SK-N-SH treated with all-trans-retinoic acid at 6 μM for 48 hours (cell line): ENCODE data around the gene NALCN.

Source experiments
- ARNTL ChIP-seq: fragments of 450-650 bp; formaldehyde crosslinking; IDR thresholded peaks from 2 replicates; pipeline ENCODE4 v1.5.0; 2020; ENCODE audit warnings: low read depth, mild to moderate bottlenecking, moderate library complexity, borderline replicate concordance
- BACH2 ChIP-seq: fragments of 250-450 bp; sonication (Bioruptor Pico); IDR thresholded peaks from 2 replicates; pipeline ENCODE4 v1.9.0; 2021; ENCODE audit warnings: mild to moderate bottlenecking, borderline replicate concordance
- PPARA ChIP-seq: fragments of 250-450 bp; sonication (Bioruptor Pico); IDR thresholded peaks from 2 replicates; pipeline ENCODE4 v1.5.0; 2020; ENCODE audit warnings: mild to moderate bottlenecking, borderline replicate concordance
- RARB ChIP-seq: fragments of 250-450 bp; sonication (Bioruptor Pico); IDR thresholded peaks from 2 replicates; pipeline ENCODE4 v1.8.0; 2021; ENCODE audit warnings: mild to moderate bottlenecking, moderate library complexity
- SNAI2 ChIP-seq: fragments of 250-450 bp; sonication (Bioruptor Pico); IDR thresholded peaks from 2 replicates; pipeline ENCODE4 v1.5.0; 2020; ENCODE audit warnings: mild to moderate bottlenecking, moderate library complexity
- TCF4 ChIP-seq: fragments of 250-450 bp; sonication (Bioruptor Pico); IDR thresholded peaks from 2 replicates; pipeline ENCODE4 v1.8.0; 2021; ENCODE audit warnings: mild to moderate bottlenecking, moderate library complexity, borderline replicate concordance
- TOX ChIP-seq: fragments of 250-450 bp; sonication (Bioruptor Pico); IDR thresholded peaks from 2 replicates; pipeline ENCODE4 v1.8.0; 2021; ENCODE audit warnings: mild to moderate bottlenecking, moderate library complexity, borderline replicate concordance
- ZC3H10 ChIP-seq: fragments of 250-450 bp; sonication (Bioruptor Pico); IDR thresholded peaks from 2 replicates; pipeline ENCODE4 v1.5.1; 2021; ENCODE audit warnings: mild to moderate bottlenecking, moderate library complexity
- ZFP3 ChIP-seq: fragments of 250-450 bp; sonication (Bioruptor Pico); IDR thresholded peaks from 2 replicates; pipeline ENCODE4 v1.5.0; 2020; ENCODE audit warnings: mild to moderate bottlenecking, moderate library complexity
- ZNF70 ChIP-seq: fragments of 450-650 bp; formaldehyde crosslinking; IDR thresholded peaks from 2 replicates; pipeline ENCODE4 v1.5.0; 2020; ENCODE audit warnings: mild to moderate bottlenecking, moderate library complexity
- TF ChIP-seq, protein P1 (sequence below): fragments of 250-450 bp; sonication (Bioruptor Pico); IDR thresholded peaks from 2 replicates; pipeline ENCODE4 v1.8.0; 2020; ENCODE audit warnings: mild to moderate bottlenecking, moderate library complexity, borderline replicate concordance
- TF ChIP-seq, protein P2 (sequence below): fragments of 250-450 bp; sonication (Bioruptor Pico); IDR thresholded peaks from 2 replicates; pipeline ENCODE4 v1.5.1; 2020; ENCODE audit warnings: low read depth, mild to moderate bottlenecking, moderate library complexity

DNA sequence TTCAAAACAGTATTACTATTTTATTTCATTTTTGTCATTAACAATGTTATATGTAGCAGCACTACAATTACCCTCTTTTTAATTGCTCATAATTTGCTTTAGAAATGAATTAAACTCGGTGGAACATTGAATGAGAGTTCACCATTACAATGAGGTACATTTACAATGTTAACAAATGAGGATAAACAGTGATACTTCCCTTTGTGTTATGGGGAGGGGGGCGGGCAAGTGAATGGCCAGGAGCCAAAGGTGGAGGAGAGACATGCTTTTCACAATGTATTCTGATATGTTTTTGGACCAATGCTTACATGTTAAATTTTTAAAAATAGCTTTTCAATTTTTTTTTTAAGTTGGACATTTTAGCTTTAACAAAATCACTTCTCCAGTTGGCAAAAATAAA lies 34.2 kb downstream of the NALCN start:
- TF ChIP-seq ZC3H10 (CRISPR knock-in tag) (no peak), TOX (CRISPR knock-in tag) (no peak), TCF4 (no peak), ARNTL (CRISPR knock-in tag) (no peak), ZFP3 (CRISPR knock-in tag) (no peak), BACH2 (CRISPR knock-in tag) (no peak), PPARA (no peak), ZNF70 (CRISPR knock-in tag) (no peak), SNAI2 (no peak), RARB (CRISPR knock-in tag) (no peak)
- TF ChIP-seq, protein P1, sequence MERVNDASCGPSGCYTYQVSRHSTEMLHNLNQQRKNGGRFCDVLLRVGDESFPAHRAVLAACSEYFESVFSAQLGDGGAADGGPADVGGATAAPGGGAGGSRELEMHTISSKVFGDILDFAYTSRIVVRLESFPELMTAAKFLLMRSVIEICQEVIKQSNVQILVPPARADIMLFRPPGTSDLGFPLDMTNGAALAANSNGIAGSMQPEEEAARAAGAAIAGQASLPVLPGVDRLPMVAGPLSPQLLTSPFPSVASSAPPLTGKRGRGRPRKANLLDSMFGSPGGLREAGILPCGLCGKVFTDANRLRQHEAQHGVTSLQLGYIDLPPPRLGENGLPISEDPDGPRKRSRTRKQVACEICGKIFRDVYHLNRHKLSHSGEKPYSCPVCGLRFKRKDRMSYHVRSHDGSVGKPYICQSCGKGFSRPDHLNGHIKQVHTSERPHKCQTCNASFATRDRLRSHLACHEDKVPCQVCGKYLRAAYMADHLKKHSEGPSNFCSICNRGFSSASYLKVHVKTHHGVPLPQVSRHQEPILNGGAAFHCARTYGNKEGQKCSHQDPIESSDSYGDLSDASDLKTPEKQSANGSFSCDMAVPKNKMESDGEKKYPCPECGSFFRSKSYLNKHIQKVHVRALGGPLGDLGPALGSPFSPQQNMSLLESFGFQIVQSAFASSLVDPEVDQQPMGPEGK (CRISPR knock-in tag) = no peak
- TF ChIP-seq, protein P2, sequence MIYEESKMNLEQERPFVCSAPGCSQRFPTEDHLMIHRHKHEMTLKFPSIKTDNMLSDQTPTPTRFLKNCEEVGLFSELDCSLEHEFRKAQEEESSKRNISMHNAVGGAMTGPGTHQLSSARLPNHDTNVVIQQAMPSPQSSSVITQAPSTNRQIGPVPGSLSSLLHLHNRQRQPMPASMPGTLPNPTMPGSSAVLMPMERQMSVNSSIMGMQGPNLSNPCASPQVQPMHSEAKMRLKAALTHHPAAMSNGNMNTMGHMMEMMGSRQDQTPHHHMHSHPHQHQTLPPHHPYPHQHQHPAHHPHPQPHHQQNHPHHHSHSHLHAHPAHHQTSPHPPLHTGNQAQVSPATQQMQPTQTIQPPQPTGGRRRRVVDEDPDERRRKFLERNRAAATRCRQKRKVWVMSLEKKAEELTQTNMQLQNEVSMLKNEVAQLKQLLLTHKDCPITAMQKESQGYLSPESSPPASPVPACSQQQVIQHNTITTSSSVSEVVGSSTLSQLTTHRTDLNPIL (CRISPR knock-in tag) = no peak
